ENCODE measurements around the gene MT1A. TPM values are rescaled to one million over a fixed set of nuclear protein-coding genes. Genes with fewer than 3 reads are reported as not detected.

MT1A gene
- polyA plus RNA-seq, 1 of the 3 experiments (the other 2 are of a cell fraction), result 5.4 TPM

GRCh38 chr16:56625943-56626654, 12.4 kb upstream of the MT1A start:
- WGBS (ENCODE audit: low lambda C conversion rate), result 71% methylated on average over 7 of the region's 16 CpGs
- H4K20me1 ChIP-seq (ENCODE audit: insufficient read depth), result no peaks in the 10 kb centered on the region
- H3F3A ChIP-seq (replicated peaks; ENCODE audit: insufficient read depth), result peaks cover 7% of the 10 kb centered on the region
- peak overlapping the region; percentile 73 for H3K9ac ChIP-seq
- H3K79me2 ChIP-seq (ENCODE audit: insufficient read depth), result peaks cover 13% of the 10 kb centered on the region; the same call in 1 of the 2 replicates
- H3K4me1 ChIP-seq (ENCODE audit: control insufficient read depth in 1 of 2, insufficient read depth in 2 of 2, low read depth in 1 of 2, low read length in 1 of 2), result peaks cover 7 to 17% of the 10 kb centered on the region in 2 experiments; a peak in 1 of 4 replicates
- H3K9me3 ChIP-seq, result no peaks in the 10 kb centered on the region
- H3K4me3 ChIP-seq (ENCODE audit: low read depth in 2 of 2, low read length in 1 of 2), result peak overlapping the region; percentile 43 to 52; a peak in 3 of 4 replicates
- H3K27ac ChIP-seq (ENCODE audit: low read depth in 2 of 2, low read length in 1 of 2), result peak overlapping the region in 1 of 2 experiments; percentile 78; a peak in 2 of 4 replicates
- H3K9me2 ChIP-seq, result no peaks in the 10 kb centered on the region
- H3K27me3 ChIP-seq (ENCODE audit: insufficient read depth), result no peaks in the 10 kb centered on the region
- ChIA-PET POLR2A (interaction anchor here (1.0 kb wide), 1 partner anchor 57 kb away, joined by 3 read pairs; the partner anchor contains the start of gene MT1X), CTCF (interaction anchor here (1.0 to 1.5 kb wide), 2 partner anchors 76 to 167 kb away, joined by 5 to 6 read pairs; no protein-coding TSS in a partner anchor)
- no peaks in the 10 kb centered on the region for H3K36me3 ChIP-seq (replicated peaks in 1 of 2; ENCODE audit: control insufficient read depth in 1 of 2, insufficient read depth in 2 of 2, low read length in 1 of 2)
- 0 out of 2 replicates have a peak overlapping the region, but pooled peaks have one; percentile 16 for H2AFZ ChIP-seq (ENCODE audit: low read depth)
- H3K4me2 ChIP-seq, result peak overlapping the region; percentile 78
- TF ChIP-seq, protein P1, sequence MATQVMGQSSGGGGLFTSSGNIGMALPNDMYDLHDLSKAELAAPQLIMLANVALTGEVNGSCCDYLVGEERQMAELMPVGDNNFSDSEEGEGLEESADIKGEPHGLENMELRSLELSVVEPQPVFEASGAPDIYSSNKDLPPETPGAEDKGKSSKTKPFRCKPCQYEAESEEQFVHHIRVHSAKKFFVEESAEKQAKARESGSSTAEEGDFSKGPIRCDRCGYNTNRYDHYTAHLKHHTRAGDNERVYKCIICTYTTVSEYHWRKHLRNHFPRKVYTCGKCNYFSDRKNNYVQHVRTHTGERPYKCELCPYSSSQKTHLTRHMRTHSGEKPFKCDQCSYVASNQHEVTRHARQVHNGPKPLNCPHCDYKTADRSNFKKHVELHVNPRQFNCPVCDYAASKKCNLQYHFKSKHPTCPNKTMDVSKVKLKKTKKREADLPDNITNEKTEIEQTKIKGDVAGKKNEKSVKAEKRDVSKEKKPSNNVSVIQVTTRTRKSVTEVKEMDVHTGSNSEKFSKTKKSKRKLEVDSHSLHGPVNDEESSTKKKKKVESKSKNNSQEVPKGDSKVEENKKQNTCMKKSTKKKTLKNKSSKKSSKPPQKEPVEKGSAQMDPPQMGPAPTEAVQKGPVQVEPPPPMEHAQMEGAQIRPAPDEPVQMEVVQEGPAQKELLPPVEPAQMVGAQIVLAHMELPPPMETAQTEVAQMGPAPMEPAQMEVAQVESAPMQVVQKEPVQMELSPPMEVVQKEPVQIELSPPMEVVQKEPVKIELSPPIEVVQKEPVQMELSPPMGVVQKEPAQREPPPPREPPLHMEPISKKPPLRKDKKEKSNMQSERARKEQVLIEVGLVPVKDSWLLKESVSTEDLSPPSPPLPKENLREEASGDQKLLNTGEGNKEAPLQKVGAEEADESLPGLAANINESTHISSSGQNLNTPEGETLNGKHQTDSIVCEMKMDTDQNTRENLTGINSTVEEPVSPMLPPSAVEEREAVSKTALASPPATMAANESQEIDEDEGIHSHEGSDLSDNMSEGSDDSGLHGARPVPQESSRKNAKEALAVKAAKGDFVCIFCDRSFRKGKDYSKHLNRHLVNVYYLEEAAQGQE (IDR thresholded peaks at IDR 0.05; ENCODE audit: low read depth, low read length), result peak; percentile 37; the same call in 1 of the 2 replicates
- no peak for TF ChIP-seq SIN3A (IDR thresholded peaks at IDR 0.05; ENCODE audit: borderline replicate concordance, low read depth, low read length)
- no peak for DNase-seq

- H3K4me3 ChIP-seq (ENCODE audit: low read depth in 2 of 2, low read length in 1 of 2), result peak overlapping the region; percentile 43 to 52; a peak in 3 of 4 replicates
These were observed 11.8 kb upstream of the MT1A start for GRCh38 chr16:56626685-56627084.

More at GRCh38 chr16:56626685-56627084, 11.8 kb upstream of the MT1A start:
- Histone ChIP-seq H3F3A (replicated peaks; ENCODE audit: insufficient read depth) (peaks cover 7% of the 10 kb centered on the region), H2AFZ (ENCODE audit: low read depth) (peak overlapping the region; percentile 23; the same call in 1 of the 2 replicates), H3K9ac (peak overlapping the region; percentile 73; the same call in 1 of the 2 replicates), H3K36me3 (replicated peaks in 1 of 2; ENCODE audit: control insufficient read depth in 1 of 2, insufficient read depth in 2 of 2, low read length in 1 of 2) (no peaks in the 10 kb centered on the region), H3K27ac (ENCODE audit: low read depth in 2 of 2, low read length in 1 of 2) (peak overlapping the region; percentile 53 to 78; a peak in 3 of 4 replicates), H3K4me2 (peak overlapping the region; percentile 78), H3K27me3 (ENCODE audit: insufficient read depth) (no peaks in the 10 kb centered on the region), H3K79me2 (ENCODE audit: insufficient read depth) (peaks cover 13% of the 10 kb centered on the region; the same call in 1 of the 2 replicates), H3K9me2 (no peaks in the 10 kb centered on the region), H3K4me1 (ENCODE audit: control insufficient read depth in 1 of 2, insufficient read depth in 2 of 2, low read depth in 1 of 2, low read length in 1 of 2) (peaks cover 7 to 17% of the 10 kb centered on the region in 2 experiments; a peak in 1 of 4 replicates), H3K9me3 (no peaks in the 10 kb centered on the region), H4K20me1 (ENCODE audit: insufficient read depth) (no peaks in the 10 kb centered on the region)
- no peak for DNase-seq
- TF ChIP-seq RAD21 (IDR thresholded peaks at IDR 0.05; ENCODE audit: low read length) (no peak), FOXM1 (IDR thresholded peaks at IDR 0.05; ENCODE audit: low read depth) (no peak), NFIC (IDR thresholded peaks at IDR 0.05; ENCODE audit: borderline replicate concordance) (no peak), EZH2phosphoT487 (IDR thresholded peaks at IDR 0.05; ENCODE audit: borderline replicate concordance, low read depth) (no peak), YY1 (IDR thresholded peaks at IDR 0.05; ENCODE audit: low read depth) (no peak), FOXJ3 (CRISPR knock-in tag; IDR thresholded peaks at IDR 0.05) (no peak), EP300 (IDR thresholded peaks at IDR 0.05; ENCODE audit: borderline replicate concordance in 1 of 2, low read depth in 1 of 2, low read length in 1 of 2) (no peak)
- TF ChIP-seq, protein P1 (IDR thresholded peaks at IDR 0.05; ENCODE audit: low read depth, low read length), result no peak
- 70% methylated on average over 7 of the region's 7 CpGs for WGBS (ENCODE audit: low lambda C conversion rate)
- POLR2A ChIA-PET, result no interaction called here
- CTCF ChIA-PET, result no interaction called here

All from SK-N-SH (cell line).